Measurements from ENCODE around the gene PCNT. TPM values are rescaled to one million over a fixed set of nuclear protein-coding genes. Genes with fewer than 3 reads are reported as not detected.
A peak's percentile ranks its signal among the peaks of the same experiment; 100 is the strongest.
"Not testable (repeated sequence)": the region's sequence is repeated elsewhere in the genome, so short reads cannot be mapped to it uniquely, and the experiment has no call there.

Gene PCNT
- total and polyA plus RNA-seq, 7 donors, result 99.4 to 642 (median 248) TPM

DNA sequence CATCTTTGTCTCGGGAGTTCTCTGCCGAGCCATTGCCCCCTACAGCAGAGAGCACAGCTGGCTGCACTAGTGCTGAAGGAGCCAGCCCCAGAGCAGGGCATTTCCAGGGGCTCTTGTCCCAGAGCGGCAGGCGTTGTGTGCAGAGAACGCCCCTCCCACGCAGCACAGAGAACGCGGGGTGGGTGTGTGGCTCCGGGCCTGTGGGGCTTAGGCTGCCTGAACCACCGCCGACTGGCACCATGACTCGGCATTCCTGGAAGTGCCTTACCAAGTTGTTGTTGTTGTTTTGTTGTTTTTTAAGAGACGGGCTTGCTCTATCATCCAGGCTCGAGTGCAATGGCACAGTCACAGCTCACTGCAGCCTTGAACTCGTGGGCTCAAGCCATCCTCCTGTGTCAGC is 119.0 kb downstream of the PCNT start:
- intact Hi-C loops (cut with DNase I), result no loop called here
- Histone ChIP-seq H3K36me3 (ENCODE audit: insufficient read depth in 1 of 2, low read depth in 1 of 2) (peaks cover 6 to 95% of the 10 kb centered on the region in 2 donors), H3K27ac (no peak overlapping the region), H3K27me3 (ENCODE audit: insufficient read depth in 3 of 3, low read length in 2 of 3) (no peaks in the 10 kb centered on the region), H3K4me3 (no peak overlapping the region), H3K4me1 (peaks cover 6% of the 10 kb centered on the region), H3K9me3 (no peaks in the 10 kb centered on the region)
- WGBS, 3 donors, result 50 to 60% (median 53%) methylated on average over 15 of the region's 15 CpGs
- ATAC-seq (peak in 2 of 4 donors; percentile 11 to 14), DNase-seq (peak in 1 of 2 donors; percentile 41)
- TF ChIP-seq, protein P1, sequence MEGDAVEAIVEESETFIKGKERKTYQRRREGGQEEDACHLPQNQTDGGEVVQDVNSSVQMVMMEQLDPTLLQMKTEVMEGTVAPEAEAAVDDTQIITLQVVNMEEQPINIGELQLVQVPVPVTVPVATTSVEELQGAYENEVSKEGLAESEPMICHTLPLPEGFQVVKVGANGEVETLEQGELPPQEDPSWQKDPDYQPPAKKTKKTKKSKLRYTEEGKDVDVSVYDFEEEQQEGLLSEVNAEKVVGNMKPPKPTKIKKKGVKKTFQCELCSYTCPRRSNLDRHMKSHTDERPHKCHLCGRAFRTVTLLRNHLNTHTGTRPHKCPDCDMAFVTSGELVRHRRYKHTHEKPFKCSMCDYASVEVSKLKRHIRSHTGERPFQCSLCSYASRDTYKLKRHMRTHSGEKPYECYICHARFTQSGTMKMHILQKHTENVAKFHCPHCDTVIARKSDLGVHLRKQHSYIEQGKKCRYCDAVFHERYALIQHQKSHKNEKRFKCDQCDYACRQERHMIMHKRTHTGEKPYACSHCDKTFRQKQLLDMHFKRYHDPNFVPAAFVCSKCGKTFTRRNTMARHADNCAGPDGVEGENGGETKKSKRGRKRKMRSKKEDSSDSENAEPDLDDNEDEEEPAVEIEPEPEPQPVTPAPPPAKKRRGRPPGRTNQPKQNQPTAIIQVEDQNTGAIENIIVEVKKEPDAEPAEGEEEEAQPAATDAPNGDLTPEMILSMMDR (IDR thresholded peaks at IDR 0.05), result no peak

DNA sequence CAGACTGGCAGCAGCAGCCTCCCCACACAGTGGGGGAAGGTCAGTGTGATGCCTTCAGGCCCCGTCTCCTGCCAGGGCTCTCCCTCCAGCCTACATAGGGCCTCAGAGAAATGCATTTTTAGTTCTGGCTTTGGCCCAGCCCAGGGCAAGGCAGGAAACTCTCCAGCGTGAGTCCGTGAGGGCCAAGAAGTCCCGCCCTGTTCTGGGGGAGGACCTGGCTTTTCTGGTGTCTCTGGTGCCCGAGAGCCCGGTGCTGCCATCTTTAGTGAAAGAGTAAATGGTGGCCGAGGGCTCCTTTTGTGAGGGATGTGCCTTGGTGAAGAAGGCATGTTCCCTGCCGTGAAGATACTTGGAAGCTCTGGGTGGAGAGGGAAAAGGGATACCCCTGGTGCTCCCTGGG is 120.0 kb downstream of the PCNT start:
- Histone ChIP-seq H3K4me3 (no peak overlapping the region), H3K27ac (no peak overlapping the region), H3K4me1 (peaks cover 6% of the 10 kb centered on the region), H3K9me3 (no peaks in the 10 kb centered on the region), H3K27me3 (ENCODE audit: insufficient read depth in 3 of 3, low read length in 2 of 3) (no peaks in the 10 kb centered on the region), H3K36me3 (ENCODE audit: insufficient read depth in 1 of 2, low read depth in 1 of 2) (peaks cover 2 to 85% of the 10 kb centered on the region in 2 donors)
- DNase-seq (peak in 1 of 2 donors; percentile 48), ATAC-seq (peak in 3 of 4 donors; percentile 2 to 31 (median 9))
- intact Hi-C loops (cut with DNase I), result no loop called here
- TF ChIP-seq, protein P1 (IDR thresholded peaks at IDR 0.05), result no peak
- WGBS, 3 donors, result 36 to 52% (median 37%) methylated on average over 8 of the region's 8 CpGs

DNA sequence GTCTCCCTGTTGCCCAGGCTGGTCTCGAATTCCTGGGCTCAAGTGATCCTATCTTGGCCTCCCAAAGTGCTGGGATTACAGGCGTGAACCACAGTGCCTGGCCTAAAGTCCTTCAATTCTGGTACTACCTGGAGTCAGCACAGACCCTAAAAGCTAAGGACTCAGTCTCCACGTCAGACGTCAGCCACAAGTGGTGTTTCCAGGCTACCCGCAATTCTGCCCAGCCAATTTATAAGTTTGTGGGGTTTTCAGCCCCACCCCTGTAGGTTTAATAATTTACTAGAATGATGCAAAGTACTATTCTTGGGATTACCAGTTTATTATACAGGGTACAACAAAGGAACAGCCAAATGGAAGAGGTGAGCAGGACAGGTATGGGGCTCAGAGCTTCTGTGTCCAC is 124.2 kb downstream of the PCNT start:
- peak in 1 of 2 donors; percentile 43 for DNase-seq
- H3K4me3 ChIP-seq, result no peak overlapping the region
- TF ChIP-seq, protein P1 (IDR thresholded peaks at IDR 0.05), result no peak
- intact Hi-C loops (cut with DNase I), result no loop called here
- peaks cover 3% of the 10 kb centered on the region for H3K4me1 ChIP-seq
- ATAC-seq, result peak in 2 of 4 donors; percentile 6 to 12
- H3K9me3 ChIP-seq, result no peaks in the 10 kb centered on the region
- no peak overlapping the region for H3K27ac ChIP-seq
- WGBS, 3 donors, result 91 to 100% (median 96%) methylated on average over 5 of the region's 5 CpGs
- no peaks in the 10 kb centered on the region for H3K27me3 ChIP-seq (ENCODE audit: insufficient read depth in 3 of 3, low read length in 2 of 3)
- peaks cover 2 to 44% of the 10 kb centered on the region in 2 donors for H3K36me3 ChIP-seq (ENCODE audit: insufficient read depth in 1 of 2, low read depth in 1 of 2)

DNA sequence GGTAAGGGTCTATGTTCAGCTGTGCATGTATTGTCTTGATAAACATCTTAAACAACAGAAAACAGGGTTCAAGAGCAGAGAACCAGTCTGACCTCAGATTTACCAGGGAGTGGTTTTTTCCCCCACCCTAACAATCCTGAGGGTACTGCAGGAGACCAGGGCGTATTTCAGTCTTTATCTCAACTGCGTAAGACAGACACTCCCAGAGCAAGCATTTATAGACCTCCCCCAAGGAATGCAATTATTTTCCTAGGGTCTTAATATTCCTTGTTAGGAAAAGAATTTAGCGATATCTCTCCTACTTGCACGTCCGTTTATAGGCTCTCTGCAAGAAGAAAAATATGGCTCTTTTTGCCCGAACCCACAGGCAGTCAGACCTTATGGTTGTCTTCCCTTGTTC is 124.9 kb downstream of the PCNT start:
- intact Hi-C loops (cut with DNase I), result not testable (repeated sequence)
- 92 to 98% (median 96%) methylated on average over 6 of the region's 6 CpGs for WGBS, 3 donors

DNA sequence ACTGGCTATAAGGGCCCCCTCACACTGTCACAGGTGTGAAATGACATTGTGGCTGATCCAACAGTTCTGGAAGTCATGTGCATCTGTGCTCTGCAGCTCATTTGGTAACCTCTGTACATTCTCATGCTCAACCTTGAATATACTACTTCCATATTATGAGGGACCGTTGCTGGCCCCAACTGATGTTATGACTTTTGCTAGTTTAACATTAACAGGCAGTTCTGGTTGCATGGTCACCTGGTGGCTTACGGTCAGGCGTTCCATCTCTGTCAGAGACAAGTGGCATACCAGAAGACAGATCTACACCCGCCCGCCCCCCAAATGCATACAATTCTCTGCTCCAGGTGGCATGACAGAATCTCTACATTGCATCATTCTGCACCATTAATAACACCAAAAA is 128.8 kb downstream of the PCNT start:
- 91 to 97% (median 96%) methylated on average over 5 of the region's 5 CpGs for WGBS, 3 donors
- intact Hi-C loops (cut with DNase I), result no loop called here
- H3K4me3 ChIP-seq, result no peak overlapping the region
- H3K36me3 ChIP-seq (ENCODE audit: insufficient read depth in 1 of 2, low read depth in 1 of 2), result peaks cover 0 to 3% of the 10 kb centered on the region in 2 donors
- H3K4me1 ChIP-seq, result peaks cover 37% of the 10 kb centered on the region
- H3K27me3 ChIP-seq (ENCODE audit: insufficient read depth in 3 of 3, low read length in 2 of 3), result no peaks in the 10 kb centered on the region
- H3K9me3 ChIP-seq, result no peaks in the 10 kb centered on the region
- DNase-seq (peak in 1 of 2 donors; percentile 21), ATAC-seq (no peak)
- TF ChIP-seq, protein P1 (IDR thresholded peaks at IDR 0.05), result no peak
- H3K27ac ChIP-seq, result no peak overlapping the region

More for the DNA sequence above, 124.9 kb downstream of the PCNT start:
- not testable (repeated sequence) for H3K9me3 ChIP-seq; DNase-seq; H3K27me3 ChIP-seq (ENCODE audit: insufficient read depth in 3 of 3, low read length in 2 of 3); H3K4me1 ChIP-seq; H3K27ac ChIP-seq; ATAC-seq; H3K4me3 ChIP-seq
- peaks cover 0 to 36% of the 10 kb centered on the region in 2 donors for H3K36me3 ChIP-seq (ENCODE audit: insufficient read depth in 1 of 2, low read depth in 1 of 2)

Data from psoas muscle (tissue), 8 donors.